GM12878 (cell line): ENCODE measurements around the gene SURF4. TPM values are rescaled to one million over a fixed set of nuclear protein-coding genes. Genes with fewer than 3 reads are reported as not detected.

Experiments
- CHD2 ChIP-seq: IDR thresholded peaks from 2 replicates; pipeline ENCODE4 v1.6.1; 2011; ENCODE audit warnings: low read depth, low read length, improper control_type of control experiment, borderline replicate concordance
- DPF2 ChIP-seq: fragments of 450-650 bp; IDR thresholded peaks from 2 replicates; pipeline ENCODE4 v1.6.1; 2017; ENCODE audit warnings: mild to moderate bottlenecking
- ETV6 ChIP-seq, 2 experiments: fragments of 450-650 bp in 1 of 2; IDR thresholded peaks in 1 of 2; conservative IDR thresholded peaks in 1 of 2; 2 replicates each; pipeline ENCODE4 v1.6.1; 2014; ENCODE audit warnings: antibody characterized with exemption in 1 of 2, borderline replicate concordance in 1 of 2, low read depth in 1 of 2, mild to moderate bottlenecking in 1 of 2, moderate library complexity in 1 of 2
- GATAD2B ChIP-seq: fragments of 450-650 bp; conservative IDR thresholded peaks from 2 replicates; pipeline ENCODE4 v1.6.1; 2017; ENCODE audit warnings: low read depth, mild to moderate bottlenecking, moderate library complexity
- IKZF2 ChIP-seq, 2 experiments: fragments of 450-650 bp; IDR thresholded peaks; 2 replicates each; pipeline ENCODE4 v1.6.1; 2017; ENCODE audit warnings: mild to moderate bottlenecking in 2 of 2, moderate library complexity in 2 of 2
- NFIC ChIP-seq: IDR thresholded peaks from 2 replicates; pipeline ENCODE4 v1.6.1; 2012; ENCODE audit warnings: low read depth, mild to moderate bottlenecking, inconsistent platforms, low read length, moderate library complexity
- NFYA ChIP-seq: IDR thresholded peaks from 2 replicates; pipeline ENCODE4 v1.6.1; 2011; ENCODE audit warnings: low read depth, mild to moderate bottlenecking, low read length, improper control_type of control experiment, borderline replicate concordance
- PAX8 ChIP-seq: fragments of 450-650 bp; IDR thresholded peaks from 2 replicates; pipeline ENCODE4 v1.6.1; 2017; ENCODE audit warnings: mild to moderate bottlenecking, moderate library complexity
- POLR2AphosphoS2 ChIP-seq: IDR thresholded peaks from 2 replicates; pipeline ENCODE4 v1.6.1; 2011; ENCODE audit warnings: low read depth, mild to moderate bottlenecking, low read length, improper control_type of control experiment, moderate library complexity
- RAD51 ChIP-seq: fragments of 450-650 bp; IDR thresholded peaks from 2 replicates; pipeline ENCODE4 v1.6.1; 2016; ENCODE audit warnings: moderate library complexity, mild to moderate bottlenecking, inconsistent platforms
- RB1 ChIP-seq: fragments of 450-650 bp; formaldehyde crosslinking; IDR thresholded peaks from 2 replicates; pipeline ENCODE4 v1.6.1; 2017; ENCODE audit warnings: mild to moderate bottlenecking, borderline replicate concordance
- RELB ChIP-seq: fragments of 450-650 bp; IDR thresholded peaks from 2 replicates; pipeline ENCODE4 v1.6.1; 2017; ENCODE audit warnings: low read depth, mild to moderate bottlenecking, moderate library complexity
- RFX5 ChIP-seq: IDR thresholded peaks from 2 replicates; pipeline ENCODE4 v1.6.1; 2011; ENCODE audit warnings: low read depth, low read length, improper control_type of control experiment
- SMAD1 ChIP-seq: fragments of 450-650 bp; IDR thresholded peaks from 2 replicates; pipeline ENCODE4 v1.6.1; 2018; ENCODE audit warnings: mild to moderate bottlenecking, low read depth; ENCODE audit not compliant: partially characterized antibody
- SP1 ChIP-seq: IDR thresholded peaks from one replicate; pipeline ENCODE4 v1.6.1; 2011; ENCODE audit warnings: low read depth, low read length
- STAT1 ChIP-seq: fragments of 450-650 bp; conservative IDR thresholded peaks from 2 replicates; pipeline ENCODE4 v1.6.1; 2014; ENCODE audit warnings: antibody characterized with exemption, mild to moderate bottlenecking
- TARDBP ChIP-seq: IDR thresholded peaks from 2 replicates; pipeline ENCODE4 v1.6.1; 2016; ENCODE audit warnings: borderline replicate concordance
- YBX1 ChIP-seq: fragments of 450-650 bp; IDR thresholded peaks from 2 replicates; pipeline ENCODE4 v1.6.1; 2016; ENCODE audit warnings: antibody characterized with exemption
- ZNF207 ChIP-seq: fragments of 450-650 bp; IDR thresholded peaks from 2 replicates; pipeline ENCODE4 v1.6.1; 2014; ENCODE audit warnings: antibody characterized with exemption, mild to moderate bottlenecking, borderline replicate concordance
- ZNF384 ChIP-seq: IDR thresholded peaks from 2 replicates; pipeline ENCODE4 v1.6.1; 2012; ENCODE audit warnings: low read depth, mild to moderate bottlenecking, low read length, improper control_type of control experiment, borderline replicate concordance
- ZZZ3 ChIP-seq: IDR thresholded peaks from 2 replicates; pipeline ENCODE4 v1.6.1; 2011; ENCODE audit warnings: low read depth; ENCODE audit not compliant: control insufficient read depth, insufficient read length
- polyA plus RNA-seq, 11 experiments: library from polyadenylated mRNA; depleted of rRNA in 4 of 11; unstranded in 6 of 11; stranded (reverse) in 5 of 11; fragments of >200 nt; fragmentation: Nextera tagmentation in 4 of 11; fragmentation: Illumina TruSeq in 1 of 11; extraction: Ambion mirVana in 4 of 11; extraction: Trizol in 1 of 11; gene quantifications; 1 replicate in 1 of 11; 2 replicates in 10 of 11; pipeline versions ENCODE4 v1.2.1 to v1.2.3, GENCODE V29; 2011 to 2016; ENCODE audit warnings: inconsistent platforms in 2 of 11, missing spikeins in 2 of 11, low read depth in 1 of 11
- total RNA-seq, 4 experiments: library from RNA; depleted of rRNA in 3 of 4; stranded (reverse); fragments of >200 nt in 3 of 4; fragmentation: Illumina TruSeq in 1 of 4; extraction: Trizol in 1 of 4; gene quantifications; 2 replicates each; pipeline versions ENCODE4 v1.2.1 to v1.2.3, GENCODE V29; 2013 to 2021
- TF ChIP-seq, protein P1 (sequence below): fragments of 450-650 bp; IDR thresholded peaks from 2 replicates; pipeline ENCODE4 v1.6.1; 2017; ENCODE audit warnings: mild to moderate bottlenecking, low read depth, inconsistent platforms; ENCODE audit not compliant: poor library complexity, severe bottlenecking
- TF ChIP-seq, protein P2 (sequence below): IDR thresholded peaks from 2 replicates; pipeline ENCODE4 v1.6.1; 2011; ENCODE audit warnings: borderline replicate concordance, low read depth, mild to moderate bottlenecking, moderate library complexity, mixed read lengths, low read length; ENCODE audit not compliant: insufficient read depth; ENCODE audit errors: extremely low read length
- TF ChIP-seq, protein P3 (sequence below): fragments of 150-350 bp; IDR thresholded peaks from 2 replicates; pipeline ENCODE4 v1.6.1; 2016; ENCODE audit warnings: low read depth, low read length

SURF4 gene
- total and polyA plus RNA-seq, 10 of the 15 experiments (the other 5 are each of a cell fraction or from before 2014, with no cell fraction given): 6.4 to 134 (median 78.7) TPM

DNA sequence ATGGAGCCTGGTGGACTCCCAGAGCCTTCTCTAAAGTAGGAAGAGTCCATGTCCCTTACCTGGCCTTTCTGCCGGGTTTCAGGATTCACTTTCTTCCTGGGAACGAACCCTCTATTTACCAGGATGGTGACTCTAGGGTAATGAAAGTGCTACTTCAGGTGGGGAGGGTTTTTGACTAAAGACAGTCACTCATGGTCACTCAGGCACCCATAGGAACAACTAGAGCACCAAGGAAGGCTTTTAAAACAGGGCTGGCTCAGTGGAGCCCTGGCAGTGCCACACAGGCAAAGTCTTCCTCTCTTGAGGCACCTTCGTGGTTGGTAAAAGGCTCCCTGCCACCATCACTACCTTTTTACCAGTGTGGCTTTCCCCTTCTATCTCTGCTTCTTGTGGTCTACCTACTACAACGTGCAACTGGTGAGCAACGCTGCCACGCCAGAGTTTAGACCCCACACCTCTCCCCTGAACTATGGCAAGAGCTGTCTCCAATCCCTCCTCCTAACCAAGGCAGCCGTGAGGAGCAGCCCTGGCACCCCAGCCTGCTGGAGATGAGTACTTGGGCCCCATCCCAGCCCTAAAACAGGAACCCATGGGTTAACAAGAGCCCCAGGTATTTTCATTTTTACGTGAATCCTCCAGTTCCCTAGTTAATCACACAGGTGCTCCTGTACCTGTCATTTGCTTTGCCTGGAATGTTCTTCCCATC lies 23.1 kb downstream of the SURF4 start (continued):
- TF ChIP-seq RFX5 (no peak), POLR2AphosphoS2 (peak; percentile 13; the same call in 1 of the 2 replicates), IKZF2 (IDR thresholded peaks at IDR 0.05) (no peak), SMAD1 (no peak), SP1 (no peak), RAD51 (no peak), DPF2 (no peak), TARDBP (no peak), YBX1 (no peak), NFYA (no peak), STAT1 (no peak), ZNF384 (no peak), CHD2 (no peak), RB1 (no peak), ETV6 (conservative IDR thresholded peaks at IDR 0.05 in 1 of 2, IDR thresholded peaks at IDR 0.05 in 1 of 2; ENCODE audit: borderline replicate concordance in 1 of 2, low read depth in 1 of 2) (no peak), ZZZ3 (no peak), GATAD2B (no peak), PAX8 (no peak), ZNF207 (no peak), RELB (no peak), NFIC (no peak)
- TF ChIP-seq, protein P1, sequence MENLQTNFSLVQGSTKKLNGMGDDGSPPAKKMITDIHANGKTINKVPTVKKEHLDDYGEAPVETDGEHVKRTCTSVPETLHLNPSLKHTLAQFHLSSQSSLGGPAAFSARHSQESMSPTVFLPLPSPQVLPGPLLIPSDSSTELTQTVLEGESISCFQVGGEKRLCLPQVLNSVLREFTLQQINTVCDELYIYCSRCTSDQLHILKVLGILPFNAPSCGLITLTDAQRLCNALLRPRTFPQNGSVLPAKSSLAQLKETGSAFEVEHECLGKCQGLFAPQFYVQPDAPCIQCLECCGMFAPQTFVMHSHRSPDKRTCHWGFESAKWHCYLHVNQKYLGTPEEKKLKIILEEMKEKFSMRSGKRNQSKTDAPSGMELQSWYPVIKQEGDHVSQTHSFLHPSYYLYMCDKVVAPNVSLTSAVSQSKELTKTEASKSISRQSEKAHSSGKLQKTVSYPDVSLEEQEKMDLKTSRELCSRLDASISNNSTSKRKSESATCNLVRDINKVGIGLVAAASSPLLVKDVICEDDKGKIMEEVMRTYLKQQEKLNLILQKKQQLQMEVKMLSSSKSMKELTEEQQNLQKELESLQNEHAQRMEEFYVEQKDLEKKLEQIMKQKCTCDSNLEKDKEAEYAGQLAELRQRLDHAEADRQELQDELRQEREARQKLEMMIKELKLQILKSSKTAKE: no peak
- TF ChIP-seq, protein P2, sequence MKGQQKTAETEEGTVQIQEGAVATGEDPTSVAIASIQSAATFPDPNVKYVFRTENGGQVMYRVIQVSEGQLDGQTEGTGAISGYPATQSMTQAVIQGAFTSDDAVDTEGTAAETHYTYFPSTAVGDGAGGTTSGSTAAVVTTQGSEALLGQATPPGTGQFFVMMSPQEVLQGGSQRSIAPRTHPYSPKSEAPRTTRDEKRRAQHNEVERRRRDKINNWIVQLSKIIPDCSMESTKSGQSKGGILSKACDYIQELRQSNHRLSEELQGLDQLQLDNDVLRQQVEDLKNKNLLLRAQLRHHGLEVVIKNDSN: no peak
- TF ChIP-seq, protein P3, sequence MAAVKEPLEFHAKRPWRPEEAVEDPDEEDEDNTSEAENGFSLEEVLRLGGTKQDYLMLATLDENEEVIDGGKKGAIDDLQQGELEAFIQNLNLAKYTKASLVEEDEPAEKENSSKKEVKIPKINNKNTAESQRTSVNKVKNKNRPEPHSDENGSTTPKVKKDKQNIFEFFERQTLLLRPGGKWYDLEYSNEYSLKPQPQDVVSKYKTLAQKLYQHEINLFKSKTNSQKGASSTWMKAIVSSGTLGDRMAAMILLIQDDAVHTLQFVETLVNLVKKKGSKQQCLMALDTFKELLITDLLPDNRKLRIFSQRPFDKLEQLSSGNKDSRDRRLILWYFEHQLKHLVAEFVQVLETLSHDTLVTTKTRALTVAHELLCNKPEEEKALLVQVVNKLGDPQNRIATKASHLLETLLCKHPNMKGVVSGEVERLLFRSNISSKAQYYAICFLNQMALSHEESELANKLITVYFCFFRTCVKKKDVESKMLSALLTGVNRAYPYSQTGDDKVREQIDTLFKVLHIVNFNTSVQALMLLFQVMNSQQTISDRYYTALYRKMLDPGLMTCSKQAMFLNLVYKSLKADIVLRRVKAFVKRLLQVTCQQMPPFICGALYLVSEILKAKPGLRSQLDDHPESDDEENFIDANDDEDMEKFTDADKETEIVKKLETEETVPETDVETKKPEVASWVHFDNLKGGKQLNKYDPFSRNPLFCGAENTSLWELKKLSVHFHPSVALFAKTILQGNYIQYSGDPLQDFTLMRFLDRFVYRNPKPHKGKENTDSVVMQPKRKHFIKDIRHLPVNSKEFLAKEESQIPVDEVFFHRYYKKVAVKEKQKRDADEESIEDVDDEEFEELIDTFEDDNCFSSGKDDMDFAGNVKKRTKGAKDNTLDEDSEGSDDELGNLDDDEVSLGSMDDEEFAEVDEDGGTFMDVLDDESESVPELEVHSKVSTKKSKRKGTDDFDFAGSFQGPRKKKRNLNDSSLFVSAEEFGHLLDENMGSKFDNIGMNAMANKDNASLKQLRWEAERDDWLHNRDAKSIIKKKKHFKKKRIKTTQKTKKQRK: no peak
